B cell (primary cell): ENCODE data around the gene IFT20. TPM values are rescaled to one million over a fixed set of nuclear protein-coding genes. Genes with fewer than 3 reads are reported as not detected.

Experiments used
- ATAC-seq: fragments of 200-7000 bp; cut with Tn5 transposase; one replicate; pipeline ENCODE4 v1.10.0; 2021; ENCODE audit warnings: low read depth, mild to moderate bottlenecking, moderate number of reproducible peaks, moderate library complexity
- CTCF ChIA-PET: fragments of 350-600 bp; sonication (Branson Sonifier 250); formaldehyde crosslinking; loops from one replicate; lab custom pipeline; 2021; ENCODE audit warnings: antibody characterized with exemption, inconsistent platforms; lab: Charles Lee
- POLR2A ChIA-PET: fragments of 350-600 bp; sonication (Branson Sonifier 250); formaldehyde crosslinking; loops from one replicate; lab custom pipeline; 2021; ENCODE audit warnings: antibody characterized with exemption; lab: Charles Lee
- DNase-seq: peaks from one replicate; pipeline ENCODE4 v3.0.0; 2013
- H2AFZ ChIP-seq: 2 replicates; pipeline ENCODE4 v1.6.1; 2012; ENCODE audit warnings: mild to moderate bottlenecking, low read depth, low read length; ENCODE audit not compliant: insufficient read depth, poor library complexity, severe bottlenecking
- H3K27ac ChIP-seq, 2 donors: 1 replicate in 1 of 2; 2 replicates in 1 of 2; pipeline ENCODE4 v1.5.1; 2012 to 2013; ENCODE audit warnings: low read length in 2 of 2, mild to moderate bottlenecking in 2 of 2, moderate library complexity in 1 of 2
- H3K27me3 ChIP-seq, 4 experiments: fragments of 200-600 bp in 1 of 4; sonication (generic) in 1 of 4; replicated peaks in 1 of 4; 1 replicate in 2 of 4; 2 replicates in 2 of 4; pipeline versions ENCODE4 v1.6.1 to v1.7.0; 2013 to 2016; ENCODE audit warnings: low read length in 3 of 4, mild to moderate bottlenecking in 2 of 4, mixed read lengths in 1 of 4, moderate library complexity in 1 of 4; ENCODE audit not compliant: insufficient read depth in 4 of 4, control insufficient read depth in 3 of 4; ENCODE audit errors: control extremely low read depth in 1 of 4
- H3K36me3 ChIP-seq, 2 experiments: replicated peaks in 1 of 2; 1 replicate in 1 of 2; 2 replicates in 1 of 2; pipeline versions ENCODE4 v1.6.1 to v1.7.1; 2013; ENCODE audit warnings: low read length in 1 of 2; ENCODE audit not compliant: insufficient read depth in 2 of 2, control insufficient read depth in 1 of 2; ENCODE audit errors: control extremely low read depth in 1 of 2, extremely low read depth in 1 of 2
- H3K4me1 ChIP-seq, 2 donors: fragments of 200-600 bp in 1 of 2; sonication (generic) in 1 of 2; 1 replicate in 1 of 2; 2 replicates in 1 of 2; pipeline versions ENCODE4 v1.5.1 to v1.6.1; 2013 to 2017; ENCODE audit warnings: low read length in 2 of 2; ENCODE audit not compliant: control insufficient read depth in 2 of 2, insufficient read depth in 2 of 2
- H3K4me2 ChIP-seq: replicated peaks from 2 replicates; pipeline ENCODE3; 2012; ENCODE audit warnings: mild to moderate bottlenecking, low read depth, low read length; ENCODE audit not compliant: poor library complexity, severe bottlenecking
- H3K4me3 ChIP-seq, 5 experiments: fragments of 200-600 bp in 1 of 5; sonication (generic) in 1 of 5; 1 replicate in 3 of 5; 2 replicates in 2 of 5; pipeline versions ENCODE4 v1.5.1 to v1.7.0; 2011 to 2016; ENCODE audit warnings: low read length in 4 of 5, mild to moderate bottlenecking in 4 of 5, low read depth in 2 of 5, control low read depth in 1 of 5, moderate library complexity in 1 of 5; ENCODE audit not compliant: insufficient read depth in 1 of 5; ENCODE audit errors: control extremely low read depth in 1 of 5, extremely low read depth in 1 of 5
- H3K79me2 ChIP-seq: fragments of 200-600 bp; sonication (generic); one replicate; pipeline ENCODE4 v1.6.0; 2016; ENCODE audit warnings: low read length; ENCODE audit not compliant: control insufficient read depth, insufficient read depth
- H3K9ac ChIP-seq: fragments of 200-600 bp; sonication (generic); 2 replicates; pipeline ENCODE4 v1.6.1; 2017; ENCODE audit warnings: mild to moderate bottlenecking, low read length, moderate library complexity
- H3K9me3 ChIP-seq, 3 donors: one replicate each; pipeline versions ENCODE4 v1.6.1 to v1.7.1; 2013; ENCODE audit warnings: low read length in 2 of 3; ENCODE audit not compliant: control insufficient read depth in 2 of 3, insufficient read depth in 1 of 3; ENCODE audit errors: control extremely low read depth in 1 of 3
- H4K20me1 ChIP-seq: 2 replicates; pipeline ENCODE4 v1.6.0; 2012; ENCODE audit warnings: mild to moderate bottlenecking, low read length; ENCODE audit not compliant: insufficient read depth, control insufficient read depth, poor library complexity, severe bottlenecking
- H3K27ac Mint-ChIP-seq: one replicate; pipeline ENCODE4 v1.8.0; 2021; ENCODE audit warnings: mixed read lengths
- H3K27me3 Mint-ChIP-seq: one replicate; pipeline ENCODE4 v1.8.0; 2021; ENCODE audit warnings: mixed read lengths
- H3K4me1 Mint-ChIP-seq: one replicate; pipeline ENCODE4 v1.8.0; 2021; ENCODE audit warnings: mixed read lengths
- H3K4me3 Mint-ChIP-seq: one replicate; pipeline ENCODE4 v1.8.0; 2021; ENCODE audit warnings: mixed read lengths
- H3K9me3 Mint-ChIP-seq: one replicate; pipeline ENCODE4 v1.8.0; 2022; ENCODE audit warnings: mixed read lengths; ENCODE audit not compliant: insufficient read depth
- CTCF ChIP-seq: fragments of 200-600 bp; IDR thresholded peaks from one replicate; pipeline ENCODE4 v1.8.0; 2022; ENCODE audit warnings: antibody characterized with exemption, mild to moderate bottlenecking
- EZH2 ChIP-seq: IDR thresholded peaks from 2 replicates; pipeline ENCODE4 v1.6.1; 2012; ENCODE audit warnings: borderline replicate concordance, low read depth, mild to moderate bottlenecking, moderate library complexity, low read length; ENCODE audit not compliant: insufficient read depth, poor library complexity, severe bottlenecking
- WGBS: methylation state at CpG from one replicate; pipeline ENCODE4 v1.1.5; 2013; ENCODE audit warnings: missing lambda C conversion rate; ENCODE audit not compliant: insufficient coverage; 5-methylcytosine and 5-hydroxymethylcytosine counted together
- intact Hi-C: fragments of 100-400 bp; cut with micrococcal nuclease; formaldehyde crosslinking; loops from one replicate; pipeline ENCODE4 v1.10.0; 2022
- polyA plus RNA-seq: library from polyadenylated mRNA; depleted of rRNA; stranded (reverse); fragments of >200 nt; gene quantifications from 2 replicates; pipeline ENCODE4 v1.2.3, GENCODE V29; 2012
- total RNA-seq, 2 donors: library from RNA; stranded (reverse); fragments of 120-200 nt in 1 of 2; gene quantifications; 1 replicate in 1 of 2; 2 replicates in 1 of 2; pipeline versions ENCODE4 v1.2.3 to v1.2.4, GENCODE V29; 2013 to 2022

The IFT20 gene
- total and polyA plus RNA-seq, 2 donors (not counting 1 experiment from before 2014, with no cell fraction given), result 35.9 to 52.6 TPM

- H3K9ac ChIP-seq, result no peak within 1 kb of the TSS
- peaks cover 12% of the 10 kb centered on the region for H4K20me1 ChIP-seq
- no peak within 1 kb of the TSS for H3K27ac Mint-ChIP-seq
- H3K27me3 Mint-ChIP-seq, result no peaks in the 10 kb centered on the region
- CTCF ChIA-PET, result interaction anchor here (0.7 kb wide), 1 partner anchor 252 kb away, joined by 3 read pairs; no protein-coding TSS in a partner anchor
- POLR2A ChIA-PET, result no interaction called here
- H3K36me3 ChIP-seq, result peaks cover 0 to 49% of the 10 kb centered on the region in 2 experiments
- no peak within 1 kb of the TSS for H3K4me3 ChIP-seq
- no peaks in the 10 kb centered on the region for H3K4me1 ChIP-seq
- H3K4me3 Mint-ChIP-seq, result no peak within 1 kb of the TSS
- ATAC-seq (no peak), DNase-seq (no peak)
- intact Hi-C loops, result no loop called here
- no peaks in the 10 kb centered on the region for H3K27me3 ChIP-seq
- H3K9me3 ChIP-seq, result no peaks in the 10 kb centered on the region
- no peak within 1 kb of the TSS for H2AFZ ChIP-seq
- H3K79me2 ChIP-seq, result no peaks in the 10 kb centered on the region
- no peaks in the 10 kb centered on the region for H3K4me1 Mint-ChIP-seq
- no peak within 1 kb of the TSS for H3K27ac ChIP-seq
- TF ChIP-seq EZH2, result no peak
- TF ChIP-seq CTCF, result no peak
- H3K4me2 ChIP-seq, result no peak within 1 kb of the TSS
- 96% methylated on average over 8 of the region's 13 CpGs for WGBS
- no peaks in the 10 kb centered on the region for H3K9me3 Mint-ChIP-seq
These were observed 29.5 kb upstream of the IFT20 start, which contains the start of gene SEBOX for GRCh38 chr17:28364665-28365363. TSS of gene SEBOX (minus strand) at chr17:28365199. CDS start at chr17:28365151, 48 bp downstream.
